Fibroblast of skin of abdomen (primary cell): ENCODE results near the gene NDUFB10. TPM values are rescaled to one million over a fixed set of nuclear protein-coding genes. Genes with fewer than 3 reads are reported as not detected.
"Not testable (repeated sequence)": the region's sequence is repeated elsewhere in the genome, so short reads cannot be mapped to it uniquely, and the experiment has no call there.

ENCODE experiments used
- DNase-seq: peaks from one replicate; pipeline ENCODE4 v3.0.0-alpha.2; 2013
- polyA plus RNA-seq, 2 experiments: library from polyadenylated mRNA; unstranded; fragments of 120-200 nt; gene quantifications; one replicate each; pipeline ENCODE4 v1.2.1, GENCODE V29; 2013; ENCODE audit not compliant: insufficient read length in 2 of 2

NDUFB10 gene
- 126 TPM for polyA plus RNA-seq (2013, experiment 1 of 2; ENCODE audit: insufficient read length)
- polyA plus RNA-seq (2013, experiment 2 of 2; ENCODE audit: insufficient read length): 137 TPM

- DNase-seq: peak; percentile 86
These were observed at the start of gene NDUFB10 for GRCh38 chr16:1959269-1960039. TSS of gene NDUFB10 (plus strand) at chr16:1959538. CDS start at chr16:1959625, 87 bp downstream.

- DNase-seq: no peak
These were observed 49.6 kb upstream of the NDUFB10 start for GRCh38 chr16:1909561-1910231.

- DNase-seq: no peak
These were observed 47.7 kb upstream of the NDUFB10 start for GRCh38 chr16:1911467-1912214.

- no peak for DNase-seq
These were observed 47.2 kb upstream of the NDUFB10 start for GRCh38 chr16:1912215-1912543.

DNA sequence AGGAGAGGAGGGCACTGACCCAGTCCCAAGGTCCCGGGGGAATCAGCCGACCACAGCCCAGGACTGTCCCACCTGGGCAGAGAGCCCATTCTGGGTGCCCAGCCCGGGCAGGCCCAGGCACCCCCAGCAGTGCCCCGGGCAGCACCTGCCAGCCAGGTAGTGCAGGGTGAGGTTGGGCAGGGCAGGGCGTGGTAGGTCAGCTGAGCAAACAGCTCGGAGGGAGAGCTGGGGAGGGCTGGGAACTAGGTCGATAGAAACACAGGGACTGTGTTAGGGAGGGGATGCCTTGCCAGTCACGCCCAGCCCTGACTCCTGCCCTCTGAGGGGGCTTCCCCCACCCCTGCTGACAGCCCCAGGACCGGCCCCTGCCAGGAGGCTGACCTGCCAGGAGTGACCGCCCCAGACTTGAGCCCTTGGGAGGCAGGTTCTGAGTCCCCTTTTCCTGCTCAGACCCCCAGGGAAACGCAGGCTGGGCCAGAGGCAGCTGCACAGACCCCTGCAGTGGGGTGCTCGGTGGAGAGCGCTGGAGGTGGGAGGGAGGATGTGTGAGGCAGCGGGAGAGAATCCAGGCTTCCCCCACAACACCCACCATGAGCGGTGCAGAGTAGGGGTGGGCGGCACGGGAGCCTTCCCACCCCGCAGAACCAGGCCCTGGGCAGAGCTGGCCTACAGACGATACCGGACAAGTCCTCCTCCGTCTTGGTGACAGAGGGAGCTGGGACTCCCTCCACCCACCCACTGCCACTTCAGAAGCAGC, 45.8 kb upstream of the NDUFB10 start:
- DNase-seq: no peak

DNA sequence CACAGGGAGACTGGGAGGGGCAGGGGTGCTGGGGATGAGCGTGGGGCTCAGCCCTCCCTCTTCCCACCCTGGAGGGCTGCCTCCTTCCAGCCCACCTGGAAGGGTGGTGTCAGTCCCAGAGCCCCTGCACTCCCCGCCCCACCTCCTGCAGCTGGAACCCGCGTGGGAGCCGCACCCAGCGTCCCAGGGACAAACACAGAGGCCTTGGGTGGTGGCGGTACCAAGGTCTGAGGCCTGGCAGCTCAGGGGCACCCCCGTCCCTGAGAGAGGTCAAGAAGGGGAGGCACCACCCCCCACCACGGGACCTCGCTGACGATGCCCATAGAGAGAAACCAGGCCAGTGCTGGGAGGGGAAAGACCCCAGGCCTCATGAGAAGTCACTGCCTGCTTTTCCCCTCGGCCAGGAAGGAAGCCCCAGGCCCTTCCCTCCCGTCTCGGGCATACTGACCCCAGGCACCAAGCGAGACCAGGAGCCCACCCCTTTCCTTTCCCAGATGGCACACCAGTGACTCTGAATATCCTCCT, 45.2 kb upstream of the NDUFB10 start:
- DNase-seq: no peak

GRCh38 chr16:1914988-1915387, 44.4 kb upstream of the NDUFB10 start:
- no peak for DNase-seq

DNA sequence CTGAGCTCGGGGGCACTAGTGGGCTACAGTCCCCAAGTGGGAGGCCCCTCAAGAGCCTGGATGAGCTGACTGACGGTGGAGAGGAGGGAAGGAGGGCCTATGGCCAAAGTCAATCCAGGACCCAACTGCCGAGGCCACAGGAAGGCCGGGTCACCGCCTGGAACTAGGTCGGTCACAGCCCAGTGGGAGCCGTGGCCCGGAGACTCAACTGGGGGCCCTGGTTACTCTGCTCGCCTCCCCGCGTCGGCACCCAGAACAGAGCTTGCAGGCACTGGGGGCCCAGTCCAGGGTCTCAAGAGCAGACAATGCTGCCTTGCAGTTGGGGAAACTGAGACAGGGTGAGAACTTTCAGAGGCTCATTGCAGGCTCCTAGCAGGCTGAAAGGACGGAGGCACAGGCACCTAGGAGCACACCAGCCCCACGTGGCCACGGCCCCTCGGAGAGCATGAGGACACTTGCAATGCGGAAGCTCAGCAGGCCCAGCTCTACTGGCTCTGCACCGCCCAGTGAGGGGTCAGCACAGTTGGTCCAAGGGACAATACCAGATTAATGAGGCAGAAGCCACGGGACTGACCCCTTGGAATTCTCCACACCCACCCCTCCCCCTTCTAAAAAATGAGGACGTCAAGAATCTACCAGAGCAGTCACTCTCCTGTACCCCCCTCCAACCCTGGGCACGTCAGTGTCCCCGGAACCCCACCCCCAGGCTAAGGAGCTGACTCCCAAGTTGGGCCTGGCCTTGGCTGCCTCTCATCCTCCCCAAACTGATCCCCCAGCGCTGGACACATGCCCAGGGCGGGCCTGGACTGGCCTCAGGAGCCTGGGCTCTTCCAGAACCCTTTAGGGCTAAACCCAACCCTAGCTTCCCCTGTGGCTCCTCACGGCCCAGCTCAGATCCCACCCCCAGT, 43.4 kb upstream of the NDUFB10 start:
- DNase-seq: no peak

GRCh38 chr16:1916640-1916990, 42.7 kb upstream of the NDUFB10 start:
- no peak for DNase-seq

DNA sequence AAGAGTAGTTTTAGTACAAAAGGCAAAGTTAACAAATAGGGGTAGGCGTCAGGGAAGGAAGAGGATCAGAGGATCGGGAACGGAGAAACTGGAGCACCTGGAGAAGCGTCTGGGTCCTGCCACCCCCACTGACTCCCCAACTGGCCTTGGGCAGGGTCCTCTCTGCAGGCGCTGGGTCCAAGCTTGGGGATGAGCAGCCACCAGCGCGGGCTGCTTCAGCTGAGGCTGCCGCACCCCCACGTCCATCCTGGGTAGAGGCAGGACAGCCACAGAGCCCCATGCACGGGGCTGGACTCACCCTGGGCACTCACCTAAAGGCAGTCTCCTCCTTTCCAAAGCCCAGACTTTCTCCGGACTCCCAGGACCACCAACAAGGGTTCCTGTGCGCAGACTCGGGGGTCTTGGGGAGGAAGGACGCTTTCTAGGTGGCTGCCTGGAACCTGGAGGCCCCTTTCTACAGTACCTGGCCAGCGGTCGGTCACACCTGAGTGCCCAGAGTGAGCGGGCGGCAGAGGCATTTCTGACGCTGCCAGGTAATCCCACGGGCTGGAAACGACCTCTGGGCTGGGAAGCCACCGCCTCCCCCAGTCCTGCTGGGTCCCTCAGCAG, 42.2 kb upstream of the NDUFB10 start:
- DNase-seq: no peak

DNA sequence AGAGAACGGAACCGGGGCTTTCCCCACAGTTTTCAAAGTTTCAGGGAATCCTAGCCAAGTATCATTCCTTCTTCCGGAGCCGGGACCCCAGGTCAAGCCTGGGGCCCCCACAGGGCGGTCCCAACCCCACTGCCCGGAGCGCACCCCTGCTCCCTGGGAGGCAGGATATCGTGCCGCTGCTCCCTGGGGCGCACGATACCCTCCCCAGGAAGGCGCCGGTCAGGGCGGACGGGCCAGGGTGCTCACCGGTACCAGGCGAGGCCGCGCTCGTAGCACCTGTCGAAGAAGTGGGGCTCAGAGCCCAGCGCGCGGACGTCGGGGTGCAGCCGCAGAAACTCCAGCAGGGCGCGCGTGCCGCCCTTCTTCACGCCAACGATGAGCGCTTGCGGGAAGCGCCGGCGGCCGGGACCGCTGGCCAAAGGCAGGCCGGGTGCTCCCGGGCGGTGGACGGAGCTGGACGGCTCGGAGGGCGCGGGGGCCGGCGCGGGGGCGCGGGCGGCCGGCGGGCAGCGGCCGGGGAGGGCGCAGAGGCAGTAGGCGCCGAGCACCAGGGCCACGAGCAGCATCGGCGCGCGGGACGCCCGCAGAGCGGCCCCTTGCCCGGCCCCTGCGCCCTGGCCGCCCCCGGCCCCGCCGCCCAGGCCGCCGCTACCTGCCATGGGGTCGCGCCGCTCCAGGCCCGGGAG, 41.5 kb upstream of the NDUFB10 start:
- DNase-seq: no peak

DNA sequence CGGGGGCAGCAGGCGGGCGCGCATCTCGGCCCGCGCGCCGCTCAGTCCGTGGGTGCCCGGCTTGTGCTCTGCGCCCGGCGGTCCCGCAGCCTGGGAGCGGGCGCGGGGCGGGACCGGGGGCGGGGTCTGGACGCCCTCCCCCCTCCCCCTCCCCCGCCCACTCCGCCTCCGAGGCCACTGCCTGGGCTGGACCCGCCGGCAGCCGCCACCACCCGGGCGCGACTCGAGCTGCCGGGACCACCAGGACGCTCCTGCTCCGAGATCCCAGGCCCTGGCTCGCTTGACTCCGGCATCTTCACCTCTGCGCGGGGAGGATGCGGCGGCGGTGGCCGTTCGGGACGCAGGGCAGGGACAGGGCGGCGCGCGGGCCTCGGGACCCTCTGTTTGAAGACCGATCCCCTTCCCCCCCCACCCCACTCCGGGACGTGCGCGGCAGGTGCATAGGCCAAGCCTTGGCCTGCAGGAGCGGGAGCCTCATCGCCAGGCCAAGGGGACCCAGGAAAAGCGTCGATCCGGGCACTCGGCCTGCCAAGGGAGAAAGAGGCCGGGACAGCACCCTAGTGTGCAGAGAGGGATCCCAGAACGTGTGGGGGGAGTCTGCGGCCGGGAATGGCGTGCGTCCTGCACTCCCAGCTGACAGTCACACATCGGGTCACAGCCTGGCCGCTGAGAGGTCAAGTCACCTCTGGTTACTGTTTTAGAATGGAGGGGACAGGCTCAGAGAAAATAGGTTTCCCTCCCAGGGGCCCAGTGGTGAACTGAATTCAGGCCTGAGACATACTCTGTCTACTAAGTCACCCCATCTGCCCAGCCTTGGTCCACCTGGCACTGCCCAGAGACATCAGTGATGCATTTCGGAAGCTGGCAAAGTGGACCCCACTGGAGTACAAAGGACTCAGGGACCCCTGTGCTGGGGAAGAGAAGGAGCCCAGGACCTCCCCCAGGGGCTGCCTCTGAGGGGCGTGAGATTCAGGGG, 40.7 kb upstream of the NDUFB10 start, which contains the start of gene HS3ST6:
TSS of gene HS3ST6 (minus strand) at position 65 of the 976 bp plus-strand sequence. CDS start 92 bp downstream, outside the sequence.
- no peak for DNase-seq

DNA sequence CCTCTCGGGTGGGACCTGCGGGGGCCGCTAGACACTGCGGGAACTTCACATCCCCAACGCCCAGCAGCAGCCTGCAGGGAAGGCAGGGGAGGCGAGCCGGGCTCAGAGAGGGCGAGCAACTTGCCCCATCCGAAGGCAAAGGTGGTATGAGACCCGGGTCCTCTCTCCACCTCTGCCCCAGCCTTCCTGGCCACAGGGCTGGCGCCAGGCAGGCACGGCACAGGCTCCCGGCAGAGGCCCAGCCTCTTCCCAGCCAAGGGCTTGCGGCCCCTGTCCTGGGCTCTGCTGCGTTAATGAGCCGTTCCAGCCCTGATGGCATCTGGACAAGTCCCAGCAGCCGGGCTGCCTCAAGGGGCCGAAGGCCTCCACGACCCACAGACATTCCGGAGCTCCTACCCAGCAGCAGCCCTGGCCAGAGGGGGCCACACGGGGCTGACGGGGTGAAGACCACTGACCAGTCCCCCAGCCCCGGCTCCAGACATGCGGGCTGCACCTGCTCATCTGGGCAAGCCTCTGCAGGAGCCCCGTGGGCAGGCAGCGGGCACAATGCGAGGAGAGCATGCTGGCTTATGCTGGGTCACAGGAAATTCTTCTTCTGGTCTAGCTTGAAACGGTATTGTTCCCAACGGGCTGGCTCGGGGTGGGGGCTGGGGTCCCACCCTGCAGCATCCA, 39.9 kb upstream of the NDUFB10 start:
- no peak for DNase-seq

GRCh38 chr16:1920122-1920521, 39.2 kb upstream of the NDUFB10 start:
- not testable (repeated sequence) for DNase-seq

DNA sequence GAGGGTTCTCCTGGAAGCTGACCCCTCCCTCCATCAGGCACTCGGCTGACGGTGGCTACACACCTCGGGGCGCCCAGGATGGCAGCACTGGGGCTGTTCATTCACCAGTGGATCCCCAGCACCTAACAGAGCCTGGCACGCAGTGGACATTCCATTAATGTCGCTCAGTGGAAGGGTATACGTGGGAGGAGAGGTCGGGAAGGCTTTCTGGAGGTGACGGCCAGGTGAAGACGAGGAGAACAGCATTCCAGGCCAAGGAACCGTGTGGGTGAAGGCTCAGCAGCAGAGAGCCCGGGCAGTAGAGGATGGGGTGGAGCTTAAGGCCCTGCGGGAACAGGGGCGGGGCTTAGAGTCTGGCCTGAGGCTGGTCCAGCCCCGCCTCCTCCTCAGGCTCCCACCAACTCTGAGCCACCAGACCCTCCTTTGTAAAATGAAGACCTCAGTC, 38.6 kb upstream of the NDUFB10 start:
- DNase-seq: no peak

DNA sequence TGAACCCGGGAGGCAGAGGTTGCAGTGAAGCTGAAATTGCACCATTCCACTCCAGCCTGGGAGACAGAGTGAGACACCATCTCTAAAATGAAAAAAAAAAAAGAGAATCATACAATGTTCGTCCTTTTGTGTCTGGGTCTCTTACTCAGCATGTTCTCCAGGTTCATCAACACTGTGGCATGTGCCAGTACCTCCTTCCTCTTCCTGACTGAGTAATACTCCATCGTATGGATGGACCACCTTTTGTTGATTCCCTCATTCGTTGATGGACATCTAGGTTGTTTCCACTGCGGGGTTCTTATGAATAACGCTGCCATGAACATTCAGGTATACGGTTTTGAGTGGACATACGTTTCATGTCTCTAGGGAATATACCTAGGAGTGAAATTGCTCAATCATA, 37.0 kb upstream of the NDUFB10 start:
- DNase-seq: no peak

DNA sequence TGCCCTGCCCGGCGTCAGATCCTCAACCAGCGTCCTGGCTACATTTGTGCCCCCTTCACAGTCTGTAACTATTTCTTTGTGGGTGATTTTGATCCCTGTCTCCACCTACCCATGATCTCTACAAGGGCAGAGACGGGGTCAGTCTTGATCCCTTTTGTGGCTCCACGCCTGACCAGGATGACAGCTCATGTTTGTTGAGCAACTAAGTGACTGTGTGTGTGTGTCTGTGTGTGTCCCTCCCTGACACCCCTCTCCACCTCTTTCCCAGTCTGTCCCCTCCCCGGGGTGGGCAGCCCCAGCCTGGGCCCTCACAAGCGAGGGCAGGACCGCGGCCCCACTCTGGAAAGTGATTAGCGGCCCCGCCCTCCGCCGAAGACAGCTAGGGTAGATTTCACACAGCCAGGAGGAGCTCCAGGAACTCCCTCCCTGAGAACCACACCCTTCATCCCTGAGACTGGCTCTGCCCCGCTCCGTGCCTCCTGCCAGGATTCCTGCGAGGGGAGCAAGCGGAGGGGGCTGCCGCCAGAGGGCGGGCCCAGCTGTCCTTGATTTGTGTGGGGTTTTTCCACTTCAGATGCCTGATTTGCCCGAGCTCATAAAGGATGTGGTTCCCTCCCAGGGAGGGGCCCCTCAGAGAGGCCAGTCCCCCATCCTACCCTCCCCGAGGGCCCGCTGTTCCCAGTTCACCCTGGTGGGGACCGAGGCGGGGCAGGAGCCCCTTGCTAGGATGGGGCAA, 35.9 kb upstream of the NDUFB10 start:
- peak; percentile 47 for DNase-seq
